ENCODE data around the gene HOXB3. TPM values are rescaled to one million over a fixed set of nuclear protein-coding genes. Genes with fewer than 3 reads are reported as not detected.

Gene HOXB3
- polyA plus RNA-seq, 1 of the 3 experiments (the other 2 are of a cell fraction) = 0.46 TPM

DNA sequence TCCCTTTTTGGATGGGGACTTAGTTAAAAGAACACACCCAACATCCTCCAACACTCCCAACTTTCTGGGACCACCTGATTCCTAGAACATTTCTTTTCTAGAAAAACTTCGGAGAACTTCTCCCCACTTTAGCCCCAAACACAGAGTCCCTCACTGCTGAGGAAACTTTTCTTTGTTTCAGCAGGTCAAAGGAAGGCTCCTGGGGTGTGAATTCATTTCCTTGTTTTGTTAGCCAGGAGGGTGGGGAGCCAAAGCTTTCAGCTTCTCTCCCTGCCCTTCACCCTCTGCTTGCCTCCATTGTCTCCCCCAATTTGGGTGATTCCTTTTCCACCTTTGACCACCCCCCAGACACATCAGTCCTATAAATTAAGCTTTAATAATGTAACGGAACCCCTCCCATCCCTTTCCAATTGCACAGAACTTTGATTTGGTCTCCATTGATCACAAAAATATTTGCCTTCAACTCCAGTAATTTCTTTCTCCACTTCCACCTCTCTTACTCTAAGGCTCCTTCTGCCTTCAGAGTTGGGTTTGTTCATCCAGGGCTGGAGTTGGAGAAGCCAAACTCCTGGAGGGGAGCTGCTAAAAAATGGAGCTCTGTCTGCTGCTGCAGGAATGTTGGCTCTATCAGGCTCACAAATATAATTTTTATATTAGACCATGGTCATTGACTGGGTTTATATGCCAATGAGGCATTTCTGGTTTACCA, 22.2 kb downstream of the HOXB3 start:
- peaks cover 0 to under 1% of the 10 kb centered on the region in 2 experiments; a peak in 1 of 4 replicates for H3K4me1 ChIP-seq (ENCODE audit: control insufficient read depth in 1 of 2, insufficient read depth in 2 of 2, low read depth in 1 of 2, low read length in 1 of 2)
- TF ChIP-seq GATA2 (CRISPR knock-in tag; IDR thresholded peaks at IDR 0.05) = no peak
- TF ChIP-seq, protein P1, sequence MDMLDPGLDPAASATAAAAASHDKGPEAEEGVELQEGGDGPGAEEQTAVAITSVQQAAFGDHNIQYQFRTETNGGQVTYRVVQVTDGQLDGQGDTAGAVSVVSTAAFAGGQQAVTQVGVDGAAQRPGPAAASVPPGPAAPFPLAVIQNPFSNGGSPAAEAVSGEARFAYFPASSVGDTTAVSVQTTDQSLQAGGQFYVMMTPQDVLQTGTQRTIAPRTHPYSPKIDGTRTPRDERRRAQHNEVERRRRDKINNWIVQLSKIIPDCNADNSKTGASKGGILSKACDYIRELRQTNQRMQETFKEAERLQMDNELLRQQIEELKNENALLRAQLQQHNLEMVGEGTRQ (IDR thresholded peaks at IDR 0.05; ENCODE audit: borderline replicate concordance, low read depth, low read length) = no peak
- TF ChIP-seq SIN3A (IDR thresholded peaks at IDR 0.05; ENCODE audit: borderline replicate concordance, low read depth, low read length) = no peak
- no peak for TF ChIP-seq NRF1 (IDR thresholded peaks at IDR 0.05; ENCODE audit: low read depth, low read length)
- TF ChIP-seq YY1 (IDR thresholded peaks at IDR 0.05; ENCODE audit: low read depth) = no peak
- no peak for TF ChIP-seq FOSL2 (IDR thresholded peaks at IDR 0.05; ENCODE audit: borderline replicate concordance, low read depth)
- no peak for TF ChIP-seq RXRA (IDR thresholded peaks at IDR 0.05; ENCODE audit: borderline replicate concordance, low read depth)
- TF ChIP-seq, protein P2, sequence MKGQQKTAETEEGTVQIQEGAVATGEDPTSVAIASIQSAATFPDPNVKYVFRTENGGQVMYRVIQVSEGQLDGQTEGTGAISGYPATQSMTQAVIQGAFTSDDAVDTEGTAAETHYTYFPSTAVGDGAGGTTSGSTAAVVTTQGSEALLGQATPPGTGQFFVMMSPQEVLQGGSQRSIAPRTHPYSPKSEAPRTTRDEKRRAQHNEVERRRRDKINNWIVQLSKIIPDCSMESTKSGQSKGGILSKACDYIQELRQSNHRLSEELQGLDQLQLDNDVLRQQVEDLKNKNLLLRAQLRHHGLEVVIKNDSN (IDR thresholded peaks at IDR 0.05; ENCODE audit: borderline replicate concordance, low read depth) = no peak
- no peak for TF ChIP-seq TAF1 (IDR thresholded peaks at IDR 0.05; ENCODE audit: borderline replicate concordance, low read depth, low read length)
- TF ChIP-seq, protein P3, sequence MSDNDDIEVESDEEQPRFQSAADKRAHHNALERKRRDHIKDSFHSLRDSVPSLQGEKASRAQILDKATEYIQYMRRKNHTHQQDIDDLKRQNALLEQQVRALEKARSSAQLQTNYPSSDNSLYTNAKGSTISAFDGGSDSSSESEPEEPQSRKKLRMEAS (IDR thresholded peaks at IDR 0.05; ENCODE audit: low read depth) = no peak
- TF ChIP-seq, protein P4, sequence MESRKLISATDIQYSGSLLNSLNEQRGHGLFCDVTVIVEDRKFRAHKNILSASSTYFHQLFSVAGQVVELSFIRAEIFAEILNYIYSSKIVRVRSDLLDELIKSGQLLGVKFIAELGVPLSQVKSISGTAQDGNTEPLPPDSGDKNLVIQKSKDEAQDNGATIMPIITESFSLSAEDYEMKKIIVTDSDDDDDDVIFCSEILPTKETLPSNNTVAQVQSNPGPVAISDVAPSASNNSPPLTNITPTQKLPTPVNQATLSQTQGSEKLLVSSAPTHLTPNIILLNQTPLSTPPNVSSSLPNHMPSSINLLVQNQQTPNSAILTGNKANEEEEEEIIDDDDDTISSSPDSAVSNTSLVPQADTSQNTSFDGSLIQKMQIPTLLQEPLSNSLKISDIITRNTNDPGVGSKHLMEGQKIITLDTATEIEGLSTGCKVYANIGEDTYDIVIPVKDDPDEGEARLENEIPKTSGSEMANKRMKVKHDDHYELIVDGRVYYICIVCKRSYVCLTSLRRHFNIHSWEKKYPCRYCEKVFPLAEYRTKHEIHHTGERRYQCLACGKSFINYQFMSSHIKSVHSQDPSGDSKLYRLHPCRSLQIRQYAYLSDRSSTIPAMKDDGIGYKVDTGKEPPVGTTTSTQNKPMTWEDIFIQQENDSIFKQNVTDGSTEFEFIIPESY (IDR thresholded peaks at IDR 0.05; ENCODE audit: borderline replicate concordance, low read depth) = no peak
- TF ChIP-seq, protein P5, sequence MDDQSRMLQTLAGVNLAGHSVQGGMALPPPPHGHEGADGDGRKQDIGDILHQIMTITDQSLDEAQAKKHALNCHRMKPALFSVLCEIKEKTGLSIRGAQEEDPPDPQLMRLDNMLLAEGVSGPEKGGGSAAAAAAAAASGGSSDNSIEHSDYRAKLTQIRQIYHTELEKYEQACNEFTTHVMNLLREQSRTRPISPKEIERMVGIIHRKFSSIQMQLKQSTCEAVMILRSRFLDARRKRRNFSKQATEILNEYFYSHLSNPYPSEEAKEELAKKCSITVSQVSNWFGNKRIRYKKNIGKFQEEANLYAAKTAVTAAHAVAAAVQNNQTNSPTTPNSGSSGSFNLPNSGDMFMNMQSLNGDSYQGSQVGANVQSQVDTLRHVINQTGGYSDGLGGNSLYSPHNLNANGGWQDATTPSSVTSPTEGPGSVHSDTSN (IDR thresholded peaks at IDR 0.05) = no peak
- no peak for TF ChIP-seq RAD21 (IDR thresholded peaks at IDR 0.05; ENCODE audit: low read length)
- no peak for TF ChIP-seq ELF1 (IDR thresholded peaks at IDR 0.05)
- no peak for TF ChIP-seq RCOR1 (IDR thresholded peaks at IDR 0.05; ENCODE audit: low read length)
- TF ChIP-seq FOXJ3 (CRISPR knock-in tag; IDR thresholded peaks at IDR 0.05) = no peak
- TF ChIP-seq NFIC (IDR thresholded peaks at IDR 0.05; ENCODE audit: borderline replicate concordance) = no peak
- TF ChIP-seq FOXM1 (IDR thresholded peaks at IDR 0.05; ENCODE audit: low read depth) = no peak
- TF ChIP-seq TCF12 (IDR thresholded peaks at IDR 0.05) = no peak
- no peak for TF ChIP-seq GABPA (IDR thresholded peaks at IDR 0.05; ENCODE audit: low read depth)
- H3K4me3 ChIP-seq (ENCODE audit: low read depth in 2 of 2, low read length in 1 of 2) = no peak overlapping the region
- H3K9me3 ChIP-seq = no peaks in the 10 kb centered on the region
- ChIA-PET CTCF (interaction anchor here (1.1 to 1.5 kb wide), 4 partner anchors 12 to 75 kb away, joined by 3 to 4 read pairs (median 3); no protein-coding TSS in a partner anchor), POLR2A (no interaction called here)
- H3K4me2 ChIP-seq = no peak overlapping the region
- no peaks in the 10 kb centered on the region for H3F3A ChIP-seq (replicated peaks; ENCODE audit: insufficient read depth)
- WGBS (ENCODE audit: low lambda C conversion rate) = 19% methylated on average over 2 of the region's 2 CpGs
- H3K36me3 ChIP-seq (replicated peaks in 1 of 2; ENCODE audit: control insufficient read depth in 1 of 2, insufficient read depth in 2 of 2, low read length in 1 of 2) = no peaks in the 10 kb centered on the region
- H4K20me1 ChIP-seq (ENCODE audit: insufficient read depth) = 0 out of 2 replicates have a peak, but pooled peaks cover 6% of the 10 kb centered on the region
- no peak overlapping the region for H3K9ac ChIP-seq
- no peak overlapping the region for H2AFZ ChIP-seq (ENCODE audit: low read depth)
- H3K9me2 ChIP-seq = no peaks in the 10 kb centered on the region
- DNase-seq = no peak
- no peak overlapping the region for H3K27ac ChIP-seq (ENCODE audit: low read depth in 2 of 2, low read length in 1 of 2)
- H3K79me2 ChIP-seq (ENCODE audit: insufficient read depth) = no peaks in the 10 kb centered on the region
- H3K27me3 ChIP-seq (ENCODE audit: insufficient read depth) = peaks cover 97% of the 10 kb centered on the region
